Stimulated activated CD4-positive, alpha-beta T cell treated with anti-CD3 and anti-CD28 coated beads, TNF-alpha, amount 100 ng/mL, for 1 hour (primary cell): ENCODE measurements around the gene BLOC1S2.
"Not testable (repeated sequence)": the region's sequence is repeated elsewhere in the genome, so short reads cannot be mapped to it uniquely, and the experiment has no call there.

Experiments
- DNase-seq, 3 donors: peaks; one replicate each; pipeline ENCODE4 v3.0.0-alpha.2; 2020; ENCODE audit warnings: low read depth in 3 of 3, low spot score in 1 of 3

Gene BLOC1S2

GRCh38 chr10:100292300-100292699 is 5.8 kb upstream of the BLOC1S2 start:
- not testable (repeated sequence) for DNase-seq

DNA sequence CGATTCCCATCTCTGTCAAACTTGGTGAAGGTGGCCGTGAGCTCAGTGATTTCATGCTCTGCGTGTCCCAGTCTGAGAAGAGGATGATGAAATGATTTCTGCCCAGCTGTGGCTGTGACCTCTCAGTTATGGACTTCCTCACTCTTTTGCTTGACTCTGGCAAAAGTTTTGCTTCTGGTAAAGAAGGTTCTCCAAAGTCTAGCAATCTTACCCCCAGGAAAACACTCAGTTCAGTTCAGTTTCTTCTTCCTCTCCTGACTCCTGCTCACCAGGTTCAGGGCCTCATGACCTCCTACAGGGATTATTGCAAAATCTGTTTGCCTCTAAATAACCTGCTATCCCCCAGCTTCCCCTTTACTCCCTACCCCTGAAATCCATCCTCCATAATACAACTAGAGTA is 4.9 kb upstream of the BLOC1S2 start:
- DNase-seq: no peak

GRCh38 chr10:100289641-100290040 is 3.2 kb upstream of the BLOC1S2 start:
- DNase-seq: no peak

- DNase-seq: no peak
Measured at GRCh38 chr10:100288196-100288595, 1.7 kb upstream of the BLOC1S2 start.

DNA sequence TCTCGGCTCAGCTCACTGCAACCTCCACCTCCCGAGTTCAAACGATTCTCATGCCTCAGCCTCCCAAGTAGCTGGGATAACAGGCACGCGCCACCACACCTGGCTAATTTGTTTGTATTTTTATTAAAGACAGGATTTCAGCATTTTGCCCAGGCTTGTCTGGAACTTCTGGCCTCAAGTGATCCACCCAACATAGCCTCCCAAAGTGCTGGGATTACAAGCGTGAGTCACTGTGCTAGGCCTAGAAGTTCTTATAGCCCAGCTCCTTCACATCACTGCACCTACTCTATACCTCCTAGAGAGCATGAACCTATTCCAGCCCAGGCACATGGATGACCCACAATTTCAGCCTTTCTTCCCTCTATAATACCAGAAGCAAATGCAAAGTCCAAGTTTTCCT is 1.3 kb upstream of the BLOC1S2 start:
- no peak for DNase-seq

- DNase-seq: not testable (repeated sequence)
Measured at GRCh38 chr10:100285326-100285725, 1.2 kb downstream of the BLOC1S2 start.

GRCh38 chr10:100282907-100283306 is 3.6 kb downstream of the BLOC1S2 start:
- no peak for DNase-seq

DNA sequence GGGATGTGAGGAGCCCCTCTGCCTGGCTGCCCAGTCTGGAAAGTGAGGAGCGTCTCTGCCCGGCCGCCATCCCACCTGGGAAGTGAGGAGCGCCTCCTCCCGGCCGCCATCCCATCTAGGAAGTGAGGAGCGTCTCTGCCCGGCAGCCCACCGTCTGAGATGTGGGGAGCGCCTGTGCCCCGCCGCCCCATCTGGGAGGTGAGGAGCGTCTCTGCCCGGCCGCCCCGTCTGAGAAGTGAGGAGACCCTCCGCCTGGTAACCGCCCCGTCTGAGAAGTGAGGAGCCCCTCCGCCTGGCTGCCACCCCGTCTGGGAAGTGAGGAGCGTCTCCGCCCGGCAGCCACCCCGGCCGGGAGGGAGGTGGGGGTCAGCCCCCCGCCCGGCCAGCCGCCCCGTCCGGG is 9.5 kb downstream of the BLOC1S2 start:
- not testable (repeated sequence) for DNase-seq

DNA sequence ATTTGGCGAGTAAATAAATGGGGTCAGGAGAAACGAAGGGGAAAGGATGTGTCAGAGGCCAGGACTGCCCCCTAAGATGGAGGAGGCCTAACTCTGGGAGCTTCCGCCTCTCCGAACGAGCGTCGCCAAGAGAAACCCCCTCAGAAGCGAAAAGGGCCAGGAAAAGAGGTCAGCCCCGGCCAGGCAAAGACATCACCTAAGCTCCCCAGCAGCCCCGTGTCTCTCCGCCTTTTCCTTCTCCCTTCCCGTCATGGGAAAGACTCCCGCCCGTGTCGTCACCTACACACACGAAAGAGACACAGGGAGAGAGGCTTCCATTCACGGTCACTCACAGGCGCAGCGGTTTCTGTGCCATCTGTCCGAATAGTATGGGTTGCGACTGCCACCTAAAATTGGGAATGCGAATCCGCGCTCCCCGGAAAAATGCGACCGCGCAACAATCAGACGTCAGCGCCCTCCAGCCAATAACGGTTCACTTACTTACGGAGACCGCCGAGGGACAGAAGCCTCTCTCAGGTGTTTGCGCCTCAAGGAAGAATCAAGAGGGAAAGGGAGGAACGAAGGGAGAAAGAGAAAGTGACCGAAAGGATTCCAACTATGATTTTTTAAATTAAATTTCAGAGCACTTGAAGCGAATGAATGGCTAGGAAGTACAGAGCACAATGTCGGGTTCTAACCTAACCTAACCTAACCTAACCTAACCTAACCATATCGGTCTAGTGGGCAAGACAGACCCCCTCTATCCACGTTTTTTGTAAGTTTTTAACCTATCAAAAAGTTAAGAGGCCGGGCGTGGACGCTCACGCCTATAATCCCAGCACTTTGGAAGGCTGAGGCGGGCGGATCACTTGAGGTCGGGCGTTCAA is 19.0 kb downstream of the BLOC1S2 start, which contains the start of gene CWF19L1:
CWF19L1 (minus strand) TSS at position 400 of the 866 bp plus-strand sequence; CDS start at position 355, 45 bp downstream.
- peak; percentile 27 to 59 (median 29) for DNase-seq

DNA sequence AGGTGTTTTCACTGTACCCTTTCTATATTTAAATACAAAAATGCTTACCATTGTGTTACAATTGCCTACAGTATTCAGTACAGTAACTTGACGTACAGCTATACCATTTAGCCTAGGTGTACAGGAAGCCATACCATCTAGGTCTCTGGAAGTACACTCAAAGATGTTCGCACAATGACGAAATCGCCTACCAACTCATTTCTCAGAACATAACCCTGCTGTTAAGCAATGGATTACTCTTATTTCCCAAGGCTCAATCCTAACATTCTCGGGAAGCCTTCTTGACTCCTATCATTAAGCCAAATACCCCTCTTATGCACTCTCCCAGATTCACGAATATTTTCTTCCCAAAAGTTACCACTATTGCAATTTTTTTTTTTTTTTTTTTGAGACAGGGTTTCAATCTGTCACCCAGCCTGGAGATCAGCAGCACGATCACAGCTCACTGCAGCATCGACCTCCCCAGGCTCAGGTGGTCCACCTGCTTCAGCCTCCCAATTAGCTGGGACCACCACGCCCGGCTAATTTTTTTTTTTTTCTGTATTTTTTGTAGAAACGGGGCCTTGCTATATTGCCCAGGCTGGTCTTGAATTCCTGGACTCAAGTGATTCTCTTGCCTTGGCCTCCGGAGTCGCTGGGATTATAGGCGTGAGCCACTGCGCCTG is 20.5 kb downstream of the BLOC1S2 start:
- DNase-seq: no peak

DNA sequence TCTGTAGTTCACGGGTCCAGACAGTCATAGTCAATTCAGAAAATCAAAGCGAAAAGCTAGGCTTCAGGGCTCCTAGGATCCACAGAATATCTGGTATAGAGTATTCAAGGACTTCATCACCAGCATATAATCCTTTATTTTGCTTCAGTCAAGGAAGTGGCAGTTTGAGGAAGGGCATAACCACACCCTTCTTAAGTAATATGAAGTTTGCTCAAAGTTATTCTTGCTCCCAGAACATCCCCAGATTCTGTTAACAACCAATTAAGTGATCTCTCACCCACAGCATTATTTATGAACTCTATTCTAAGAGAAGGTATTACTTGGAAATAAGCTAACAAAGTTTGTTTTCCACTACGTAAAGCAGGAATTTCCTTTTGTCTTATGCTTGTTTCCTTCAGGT is 32.3 kb downstream of the BLOC1S2 start:
- no peak for DNase-seq

GRCh38 chr10:100253041-100253440 is 33.4 kb downstream of the BLOC1S2 start:
- DNase-seq: no peak

DNA sequence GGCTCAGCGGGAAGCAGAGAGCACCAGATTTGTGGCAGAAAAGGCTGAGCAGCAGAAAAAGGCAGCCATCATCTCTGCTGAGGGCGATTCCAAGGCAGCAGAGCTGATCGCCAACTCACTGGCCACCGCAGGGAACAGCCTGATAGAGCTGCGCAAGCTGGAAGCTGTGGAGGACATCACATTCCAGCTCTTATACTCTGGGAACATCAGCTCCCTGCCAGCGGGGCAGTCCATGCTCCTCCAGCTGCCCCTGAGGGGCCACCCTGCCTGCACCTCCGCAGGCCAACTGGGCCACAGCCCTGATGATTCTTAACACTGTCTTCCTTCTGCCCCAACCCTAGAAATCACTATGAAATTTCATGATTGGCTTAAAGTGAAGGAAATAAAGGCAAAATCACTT is 37.7 kb downstream of the BLOC1S2 start:
- no peak for DNase-seq

DNA sequence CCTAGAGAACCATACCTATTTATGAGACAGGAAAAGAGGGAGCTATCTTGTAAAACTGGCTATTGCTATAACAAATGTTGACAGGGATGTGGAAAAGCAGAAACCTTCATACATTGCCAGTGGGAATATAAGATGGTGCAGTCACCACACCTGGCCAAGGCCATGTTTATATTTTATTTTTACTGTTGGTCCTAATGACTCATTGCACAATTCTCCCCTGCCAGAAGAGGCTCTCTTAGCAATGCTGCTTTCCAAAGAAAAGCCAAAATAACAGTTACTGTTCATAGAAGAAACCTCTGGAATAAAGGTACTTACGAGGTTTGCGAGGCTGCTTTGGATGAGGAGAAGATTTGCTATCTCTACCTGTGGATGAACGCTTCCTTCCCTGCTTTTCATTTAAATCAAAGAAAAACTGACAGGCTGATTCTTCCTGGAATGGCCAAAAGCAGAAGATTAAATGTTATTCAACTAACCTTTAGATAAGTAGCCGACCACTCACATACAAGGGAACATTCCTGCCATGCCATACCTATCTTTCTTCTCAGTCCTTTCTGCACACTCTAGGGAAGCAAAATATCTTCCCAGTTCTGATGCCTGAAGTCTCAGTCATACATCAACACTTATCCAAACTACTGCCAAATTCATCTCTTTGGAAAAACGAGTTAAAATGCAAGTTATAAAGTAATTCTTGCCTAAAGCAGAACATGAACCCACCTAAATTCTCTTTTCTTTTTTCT is 40.8 kb downstream of the BLOC1S2 start:
- no peak for DNase-seq

GRCh38 chr10:100239851-100240250 is 46.6 kb downstream of the BLOC1S2 start:
- no peak for DNase-seq

GRCh38 chr10:100238429-100238828 is 48.1 kb downstream of the BLOC1S2 start:
- DNase-seq: no peak

DNA sequence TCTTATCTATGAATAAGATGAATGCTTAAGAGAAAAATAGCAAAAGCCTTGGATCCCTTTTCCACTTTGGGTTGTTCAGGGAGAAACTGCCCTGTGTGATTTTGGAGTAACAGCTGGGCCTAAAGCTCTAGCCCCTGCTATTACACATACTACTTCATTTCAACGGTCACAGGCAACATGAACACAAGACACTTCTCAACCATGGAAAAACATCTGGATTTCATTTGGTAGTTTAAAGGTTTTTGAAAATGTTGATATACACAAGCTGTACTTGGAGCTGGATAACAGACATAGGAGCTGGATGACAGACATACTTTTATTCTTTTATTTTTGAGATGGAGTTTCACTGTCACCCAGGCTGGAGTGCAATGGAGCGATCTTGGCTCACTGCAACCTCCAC is 54.4 kb downstream of the BLOC1S2 start:
- no peak for DNase-seq

- no peak for DNase-seq
Measured at GRCh38 chr10:100229819-100230422, 56.6 kb downstream of the BLOC1S2 start.

DNA sequence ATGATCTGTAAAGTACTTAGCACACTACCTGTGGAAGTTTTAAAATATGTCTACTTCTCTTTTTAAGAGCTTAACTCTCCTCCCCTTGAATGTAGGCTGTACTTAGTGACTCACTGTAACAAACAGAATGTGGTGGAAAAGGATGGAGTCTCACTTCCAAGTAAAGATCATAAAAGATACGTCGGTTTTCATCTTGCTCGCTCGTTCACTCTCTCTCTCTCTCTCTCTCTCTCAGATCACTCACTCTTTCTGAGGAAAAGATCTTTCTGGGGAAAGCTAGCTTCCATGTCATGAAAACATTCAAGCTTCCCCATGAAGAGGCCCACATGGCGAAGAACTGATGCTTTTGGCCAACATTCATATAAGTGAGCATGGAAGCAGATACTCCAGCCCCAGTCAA is 62.6 kb downstream of the BLOC1S2 start:
- no peak for DNase-seq
